Right renal pelvis (tissue), 4 donors: Measurements from ENCODE around the gene MYO9B. TPM values are rescaled to one million over a fixed set of nuclear protein-coding genes. Genes with fewer than 3 reads are reported as not detected.

Experiments used
- DNase-seq, 4 donors: peaks; one replicate each; pipeline ENCODE4 v3.0.0-alpha.2; 2013; ENCODE audit warnings: low read depth in 4 of 4, low spot score in 3 of 4, missing footprints in 1 of 4
- polyA plus RNA-seq, 4 donors: library from polyadenylated mRNA; unstranded; fragments of 120-200 nt; gene quantifications; one replicate each; pipeline ENCODE4 v1.2.1, GENCODE V29; 2013; ENCODE audit not compliant: insufficient read length in 4 of 4

The MYO9B gene
- polyA plus RNA-seq, 4 donors, result 40.6 to 51.6 (median 48.8) TPM

DNA sequence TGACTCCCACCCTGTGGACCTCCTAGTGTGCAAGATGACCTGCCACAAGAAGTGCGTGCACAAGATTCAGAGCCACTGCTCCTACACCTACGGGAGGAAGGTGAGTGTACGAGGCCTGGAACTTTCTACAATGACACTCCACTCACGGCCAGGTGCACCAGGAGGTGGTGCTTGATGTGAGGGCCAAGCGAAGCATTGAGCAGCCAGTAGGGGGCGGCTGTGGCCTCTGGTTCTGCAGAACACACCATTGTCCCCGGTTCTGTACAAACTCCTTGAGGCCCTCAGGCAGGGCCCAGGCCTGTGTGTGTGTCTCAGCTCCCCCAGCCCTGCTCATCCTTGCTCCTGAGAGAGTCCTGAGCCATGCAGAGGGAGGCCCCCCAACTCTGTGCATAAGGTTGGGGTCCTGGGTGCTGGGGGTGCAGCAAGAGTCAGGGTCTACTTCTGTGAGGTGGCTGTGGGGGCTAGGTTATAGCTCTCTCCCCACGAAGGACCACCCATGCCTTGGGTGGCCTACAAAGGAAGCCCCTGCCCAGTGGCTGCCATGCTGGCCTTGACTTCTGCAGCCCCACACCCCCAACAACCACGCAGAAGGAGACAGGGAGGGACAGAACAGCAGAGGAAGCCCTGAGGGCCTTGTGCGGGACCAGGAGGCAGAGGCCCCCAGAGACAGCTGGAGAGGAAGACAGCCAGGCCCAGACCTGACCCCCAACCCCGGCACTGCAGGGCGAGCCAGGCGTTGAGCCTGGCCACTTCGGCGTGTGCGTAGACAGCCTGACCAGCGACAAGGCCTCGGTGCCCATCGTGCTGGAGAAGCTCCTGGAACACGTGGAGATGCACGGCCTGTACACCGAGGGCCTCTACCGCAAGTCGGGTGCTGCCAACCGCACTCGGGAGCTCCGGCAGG is 129.9 kb downstream of the MYO9B start:
- no peak for DNase-seq

DNA sequence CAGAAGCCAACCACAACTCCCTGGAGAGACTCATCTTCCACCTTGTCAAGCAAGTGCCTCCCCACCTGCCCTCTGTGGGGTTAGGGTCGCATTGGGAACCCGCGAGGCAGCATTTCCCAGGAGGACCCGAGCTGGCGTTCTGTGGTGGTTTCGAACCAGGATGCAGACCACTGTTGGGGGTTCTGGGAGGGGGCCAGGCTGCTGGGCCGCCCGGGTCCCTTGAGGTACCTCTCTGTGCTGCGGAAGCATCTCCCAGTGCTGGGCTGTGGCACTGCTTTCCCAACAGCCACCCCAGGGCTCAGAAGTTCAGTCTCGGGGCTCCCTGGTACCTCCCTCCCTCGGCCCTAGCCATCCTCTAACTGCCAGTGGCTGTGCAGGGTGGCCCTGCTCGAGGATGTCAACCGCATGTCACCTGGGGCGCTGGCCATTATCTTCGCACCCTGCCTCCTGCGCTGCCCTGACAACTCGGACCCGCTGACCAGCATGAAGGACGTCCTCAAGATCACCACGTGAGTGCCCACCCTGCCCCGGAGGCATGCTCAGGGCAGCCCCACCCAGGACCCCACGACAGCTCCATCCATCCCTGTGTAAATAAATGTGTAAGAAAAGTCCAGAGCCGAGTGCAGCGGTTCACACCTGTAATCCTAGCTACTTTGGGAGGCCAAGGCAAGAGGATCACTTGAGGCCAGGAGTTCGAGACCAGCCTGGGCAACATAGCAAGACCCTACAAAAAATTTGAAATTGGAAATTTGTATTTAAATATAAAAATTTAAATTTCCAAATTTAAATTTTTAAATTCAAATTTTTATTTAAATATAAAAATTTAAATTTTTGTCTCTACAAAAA is 131.4 kb downstream of the MYO9B start:
- DNase-seq, result no peak

DNA sequence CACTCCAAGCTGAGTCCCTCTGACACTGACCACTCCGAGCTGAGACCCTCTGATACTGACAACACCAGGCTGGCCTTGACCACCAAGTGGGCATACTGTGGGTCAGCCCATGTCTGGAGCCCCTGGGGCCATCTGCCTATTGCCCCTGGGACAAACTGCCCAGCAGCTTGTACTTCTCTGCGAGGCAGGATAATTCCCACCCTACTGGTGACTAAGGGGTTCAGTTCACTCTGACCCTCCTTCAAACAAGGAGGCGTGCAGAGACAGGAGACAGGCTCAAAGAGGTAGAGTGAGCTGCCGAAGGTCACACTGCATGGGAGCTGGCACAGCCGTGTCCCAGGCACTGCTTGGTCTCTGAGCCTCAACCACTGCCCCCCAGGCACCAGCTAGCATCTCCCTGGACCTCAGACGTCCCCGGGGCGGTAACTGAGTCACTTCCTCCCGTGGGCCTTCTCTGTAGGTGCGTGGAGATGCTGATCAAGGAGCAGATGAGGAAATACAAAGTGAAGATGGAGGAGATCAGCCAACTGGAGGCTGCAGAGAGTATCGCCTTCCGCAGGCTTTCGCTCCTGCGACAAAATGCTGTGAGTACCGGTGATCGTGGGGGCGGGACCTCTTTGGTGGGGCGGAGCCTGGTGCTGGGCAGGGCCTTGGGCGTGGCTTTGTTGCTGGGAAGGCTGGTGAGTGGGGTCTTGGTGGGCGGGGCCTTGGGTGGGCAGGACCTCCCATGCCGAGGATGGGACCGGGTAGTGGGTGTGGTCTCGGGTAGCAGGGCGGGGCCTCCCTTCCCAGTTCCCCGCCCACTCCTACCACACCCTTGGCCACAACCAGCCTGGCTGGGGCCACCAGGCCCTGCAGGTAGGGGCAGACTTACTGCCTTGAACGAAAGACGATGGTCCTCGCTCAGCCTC is 133.8 kb downstream of the MYO9B start:
- DNase-seq, result no peak

DNA sequence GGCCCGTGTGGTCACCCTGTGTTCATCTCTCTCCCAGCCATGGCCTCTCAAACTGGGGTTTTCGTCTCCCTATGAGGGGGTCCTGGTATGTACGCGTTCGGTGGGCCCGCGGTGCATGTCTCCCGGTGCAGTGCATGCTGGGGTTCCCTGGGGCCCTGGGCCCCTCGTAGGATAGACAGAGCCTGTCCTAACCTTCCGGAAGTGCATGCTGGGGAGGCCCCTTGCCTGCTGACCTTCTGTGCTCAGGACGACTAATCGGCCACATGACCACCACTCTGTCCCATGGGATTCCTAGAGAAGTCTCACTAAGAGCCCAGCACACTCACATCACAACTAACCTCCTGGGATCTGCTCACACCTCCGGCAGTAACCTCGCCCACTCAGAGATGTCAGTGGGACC is 134.7 kb downstream of the MYO9B start:
- no peak for DNase-seq

DNA sequence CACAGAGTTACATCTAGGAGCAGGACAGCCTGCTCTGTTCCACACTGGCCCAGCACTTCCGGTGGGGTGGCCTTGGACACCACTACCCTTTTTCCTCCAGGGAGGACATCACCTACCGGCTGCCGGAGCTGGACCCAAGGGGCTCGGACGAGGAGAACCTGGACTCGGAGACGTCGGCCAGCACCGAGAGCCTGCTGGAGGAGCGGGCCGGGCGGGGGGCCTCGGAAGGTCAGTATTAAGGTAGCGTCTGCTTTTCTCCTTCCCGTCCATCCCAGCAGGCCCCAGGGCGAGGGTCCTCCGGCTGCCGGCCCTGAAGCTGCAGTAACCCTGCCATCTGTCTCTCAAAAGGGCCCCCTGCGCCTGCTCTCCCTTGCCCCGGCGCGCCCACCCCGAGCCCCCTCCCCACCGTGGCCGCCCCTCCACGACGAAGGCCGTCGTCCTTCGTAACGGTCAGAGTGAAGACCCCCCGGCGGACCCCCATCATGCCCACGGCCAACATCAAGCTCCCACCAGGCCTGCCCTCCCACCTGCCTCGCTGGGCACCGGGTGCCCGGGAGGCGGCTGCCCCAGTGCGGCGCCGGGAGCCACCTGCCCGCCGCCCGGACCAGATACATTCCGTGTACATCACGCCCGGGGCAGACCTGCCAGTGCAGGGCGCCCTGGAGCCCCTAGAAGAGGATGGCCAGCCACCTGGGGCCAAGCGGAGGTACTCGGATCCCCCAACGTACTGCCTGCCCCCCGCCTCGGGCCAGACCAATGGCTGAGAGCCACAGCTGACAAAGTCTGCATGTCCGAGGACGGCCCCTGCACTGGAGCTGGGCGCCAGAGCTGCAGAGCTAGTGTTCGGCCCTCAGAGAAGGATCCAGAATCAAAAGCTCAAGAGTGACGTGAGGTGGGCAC is 136.2 kb downstream of the MYO9B start:
- no peak for DNase-seq

DNA sequence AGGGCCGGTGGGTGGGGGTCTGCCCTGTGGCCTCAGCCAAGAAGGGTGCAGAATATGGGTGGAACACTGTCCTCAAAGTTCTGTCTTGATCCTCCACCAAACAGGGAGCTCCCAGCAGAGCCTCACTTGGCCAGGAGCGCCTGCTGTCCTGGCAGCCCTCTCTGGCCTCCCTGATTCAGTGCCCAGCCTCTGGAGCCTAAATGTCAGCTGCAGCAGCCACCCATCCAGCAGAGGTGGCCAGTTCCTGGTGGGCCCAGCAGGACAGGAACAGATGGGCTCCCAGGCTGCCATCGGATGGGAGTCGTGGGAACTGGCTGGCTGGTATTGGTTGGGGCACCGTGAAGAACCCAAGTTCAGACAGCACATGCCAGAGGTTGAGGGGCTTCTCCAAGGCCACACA is 137.8 kb downstream of the MYO9B start:
- DNase-seq, result no peak

DNA sequence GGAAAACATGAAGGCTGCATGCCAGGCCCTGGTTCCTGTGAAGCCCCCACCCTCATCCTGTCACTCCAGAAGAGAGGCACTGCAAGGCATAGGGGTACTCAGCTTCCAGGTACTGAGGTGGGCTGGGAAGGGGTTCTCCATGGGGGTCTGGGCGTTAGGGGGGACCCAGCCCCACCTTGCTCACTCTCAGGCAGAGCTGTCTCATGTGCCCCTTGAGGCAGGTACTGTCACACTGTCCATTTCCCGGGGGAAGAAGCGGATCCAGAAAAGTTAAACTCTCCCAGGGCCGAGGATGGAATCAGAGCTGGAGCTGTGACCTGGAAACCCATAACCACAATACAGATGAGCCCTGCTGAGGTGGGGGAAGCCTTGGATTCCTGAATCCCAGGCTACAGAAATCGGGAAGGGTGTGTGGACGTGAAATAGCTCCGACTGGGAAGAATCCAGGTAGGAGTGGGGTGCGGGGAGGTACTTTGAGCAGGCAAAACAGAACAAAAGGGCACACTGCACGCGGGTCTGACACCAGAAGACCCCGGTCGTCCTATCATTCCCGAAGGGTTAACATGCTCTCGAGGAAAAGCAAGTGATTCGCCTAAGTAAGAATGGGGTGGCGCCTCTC is 139.0 kb downstream of the MYO9B start:
- no peak for DNase-seq

DNA sequence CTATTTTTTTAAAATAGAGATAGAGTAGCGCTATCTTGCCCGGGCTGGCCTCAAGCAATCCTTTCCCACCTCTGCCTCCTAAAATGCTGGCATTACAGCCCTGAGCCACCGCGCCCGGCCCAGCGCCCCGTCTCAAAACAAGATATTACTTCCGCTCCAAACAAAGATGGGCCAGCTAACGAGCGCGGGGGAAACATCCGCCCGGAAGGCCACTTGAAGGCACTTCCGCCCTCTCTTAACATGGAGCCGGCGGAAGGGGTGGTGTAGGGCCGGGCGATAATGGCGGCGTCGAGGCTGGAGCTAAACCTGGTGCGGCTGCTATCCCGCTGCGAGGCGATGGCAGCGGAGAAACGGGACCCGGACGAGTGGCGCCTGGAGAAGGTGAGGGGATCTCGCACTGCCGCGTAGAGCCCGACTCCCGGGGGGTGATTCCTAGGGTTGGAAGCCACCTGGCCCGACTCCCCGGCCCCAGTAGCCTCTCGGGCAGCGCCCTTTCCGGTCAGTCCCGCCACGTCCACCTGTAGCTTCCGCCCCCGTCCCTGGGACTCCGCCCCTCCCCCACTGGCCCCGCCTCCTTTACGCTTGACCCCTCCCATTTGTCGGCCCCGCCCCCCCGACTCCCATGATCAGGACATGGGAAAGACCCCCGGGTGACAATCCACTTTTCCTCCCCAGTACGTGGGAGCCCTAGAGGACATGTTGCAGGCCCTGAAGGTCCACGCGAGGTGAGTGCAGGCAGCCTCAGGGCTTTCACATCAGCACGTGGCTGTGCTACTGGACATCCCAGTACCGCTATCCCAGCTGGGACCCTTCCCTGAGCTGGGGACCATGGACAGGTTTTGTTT is 139.8 kb downstream of the MYO9B start, which contains the start of gene USE1:
USE1 (plus strand) TSS at position 231 of the 845 bp plus-strand sequence; CDS start at position 280, 49 bp downstream.
- DNase-seq, result peak; percentile 86 to 91 (median 88)

DNA sequence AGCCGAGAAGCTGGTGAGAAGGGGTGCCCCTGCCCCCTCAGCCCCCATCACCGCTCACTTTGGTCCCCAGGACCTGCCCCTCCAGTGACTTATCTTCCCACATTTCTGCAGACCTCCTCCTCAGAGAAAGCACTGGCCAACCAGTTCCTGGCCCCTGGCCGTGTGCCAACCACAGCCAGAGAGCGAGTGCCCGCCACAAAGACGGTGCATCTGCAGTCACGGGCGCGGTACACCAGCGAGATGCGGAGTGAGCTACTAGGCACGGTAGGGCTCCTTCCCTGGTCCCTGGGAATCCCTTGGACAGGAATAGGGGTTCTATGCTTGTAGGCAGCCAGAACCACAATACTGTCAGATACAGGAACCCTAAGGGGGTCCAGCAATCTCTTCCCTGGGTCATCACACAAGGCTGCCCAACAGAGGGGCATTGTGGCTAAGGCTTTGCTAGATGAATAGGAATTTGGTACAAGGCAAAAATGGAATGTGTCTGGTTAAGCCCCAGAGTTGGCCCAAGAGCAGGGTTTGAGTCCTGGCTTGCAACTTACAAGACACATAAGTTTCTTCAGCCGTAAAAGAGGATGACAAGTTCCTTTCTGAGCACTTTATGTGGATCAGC is 140.6 kb downstream of the MYO9B start:
- DNase-seq, result no peak

DNA sequence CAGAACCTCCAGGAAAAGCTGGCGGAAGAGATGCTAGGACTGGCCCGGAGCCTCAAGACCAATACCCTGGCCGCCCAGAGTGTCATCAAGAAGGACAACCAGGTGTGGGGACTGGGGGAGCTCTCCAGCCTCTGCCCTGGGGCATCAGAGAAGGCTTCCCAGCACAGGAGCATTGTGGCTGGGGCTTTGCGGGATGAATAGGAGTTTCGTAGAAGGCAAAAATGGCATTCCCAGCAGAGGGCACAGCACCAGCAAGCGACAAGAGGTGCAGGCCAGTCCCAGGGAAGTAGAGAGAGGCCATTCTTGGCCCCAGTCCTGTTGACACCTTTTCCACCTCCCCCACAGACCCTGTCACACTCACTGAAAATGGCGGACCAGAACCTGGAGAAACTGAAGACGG is 143.7 kb downstream of the MYO9B start:
- DNase-seq, result no peak

DNA sequence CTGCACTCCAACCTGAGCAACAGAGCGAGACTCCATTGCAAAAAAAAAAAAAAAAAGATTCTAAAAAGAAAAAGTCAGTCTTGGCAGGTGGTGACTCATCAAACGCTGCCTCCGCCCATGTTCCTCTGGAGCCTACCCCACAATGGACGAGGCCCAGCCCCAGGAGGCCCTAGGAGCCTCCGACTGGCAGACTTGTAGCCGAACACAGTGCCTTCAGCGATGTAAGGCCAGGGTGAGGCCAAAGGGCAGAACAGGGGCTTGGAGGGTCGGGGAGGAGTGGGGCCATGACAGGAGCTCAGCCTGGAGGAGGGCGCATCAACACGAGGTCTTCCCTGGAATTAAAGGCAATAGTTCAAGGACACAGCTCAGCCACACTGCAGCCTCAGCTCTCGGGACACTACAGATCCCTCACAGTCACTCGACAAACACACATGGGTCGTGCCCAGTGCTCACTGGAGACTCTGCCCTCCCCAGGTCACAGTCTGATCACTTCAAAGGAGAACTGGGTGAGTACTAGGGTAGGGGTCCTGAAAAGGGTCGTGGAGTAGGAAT is 144.7 kb downstream of the MYO9B start:
- no peak for DNase-seq

DNA sequence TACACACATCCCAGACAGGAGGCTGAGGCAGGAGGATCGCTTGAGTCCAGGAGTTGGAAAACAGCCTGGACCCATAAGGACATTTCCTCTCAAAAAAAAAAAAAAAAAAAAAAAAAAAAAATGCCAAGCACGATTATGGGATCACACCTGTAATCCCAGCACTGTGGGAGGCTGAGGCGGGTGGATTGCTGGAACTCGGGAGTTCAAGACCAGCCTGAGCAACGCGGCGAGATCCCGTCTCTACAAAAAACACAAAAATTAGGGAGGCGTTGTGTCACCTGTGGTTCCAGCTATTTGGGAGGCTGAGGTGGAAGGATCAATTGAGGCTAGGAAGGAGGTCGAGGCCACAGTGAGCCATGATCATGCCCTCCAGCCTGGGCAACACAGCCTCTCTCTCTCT is 149.5 kb downstream of the MYO9B start:
- DNase-seq, result no peak

DNA sequence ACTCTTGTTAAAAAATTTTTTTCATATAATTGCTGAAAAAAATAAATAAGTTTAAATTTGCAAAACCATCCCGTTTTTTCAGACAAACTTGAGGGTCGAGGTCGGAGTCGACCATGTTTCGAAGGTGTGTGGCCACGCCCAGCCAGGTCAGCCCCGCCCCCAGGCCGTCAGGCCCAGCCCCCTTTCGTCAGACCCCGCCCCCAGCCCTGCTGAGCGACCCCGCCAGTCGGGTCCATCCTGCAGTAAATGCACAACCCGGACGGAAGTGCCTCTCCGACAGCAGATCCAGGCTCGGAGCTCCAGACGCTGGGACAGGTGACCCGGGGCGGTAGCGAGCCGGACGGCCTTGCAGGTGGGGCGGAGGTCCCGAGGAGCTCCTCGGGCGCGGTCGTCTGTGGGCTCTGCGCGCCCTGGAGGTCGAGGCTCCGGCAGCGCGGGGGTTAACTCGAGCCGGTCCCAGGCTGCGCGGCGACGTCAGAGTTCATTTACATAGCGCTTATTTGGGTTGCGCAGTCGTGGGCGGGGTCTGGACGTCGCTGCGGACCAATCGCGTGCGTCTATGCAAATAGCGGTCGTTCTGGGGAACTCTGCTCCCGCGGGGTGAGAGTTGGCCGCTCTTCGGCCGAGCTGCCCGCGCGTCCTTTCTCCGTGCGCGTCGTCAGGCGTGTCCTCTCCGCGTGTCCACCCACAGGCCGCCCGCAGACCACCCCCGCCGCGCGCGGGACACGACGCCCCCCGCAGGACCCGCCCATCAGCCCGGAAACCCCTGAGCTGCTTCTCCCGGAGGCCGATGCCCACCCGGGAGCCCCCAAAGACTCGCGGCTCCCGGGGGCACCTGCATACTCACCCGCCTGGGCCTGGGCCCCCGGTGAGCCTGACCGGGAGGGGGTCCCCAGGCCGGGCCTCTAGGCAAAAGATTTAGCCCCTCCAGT is 150.7 kb downstream of the MYO9B start, which contains the start of gene OCEL1:
OCEL1 (plus strand) TSS at position 225 of the 932 bp plus-strand sequence; CDS start at position 247, 22 bp downstream.
- peak; percentile 95 to 96 (median 96) for DNase-seq

DNA sequence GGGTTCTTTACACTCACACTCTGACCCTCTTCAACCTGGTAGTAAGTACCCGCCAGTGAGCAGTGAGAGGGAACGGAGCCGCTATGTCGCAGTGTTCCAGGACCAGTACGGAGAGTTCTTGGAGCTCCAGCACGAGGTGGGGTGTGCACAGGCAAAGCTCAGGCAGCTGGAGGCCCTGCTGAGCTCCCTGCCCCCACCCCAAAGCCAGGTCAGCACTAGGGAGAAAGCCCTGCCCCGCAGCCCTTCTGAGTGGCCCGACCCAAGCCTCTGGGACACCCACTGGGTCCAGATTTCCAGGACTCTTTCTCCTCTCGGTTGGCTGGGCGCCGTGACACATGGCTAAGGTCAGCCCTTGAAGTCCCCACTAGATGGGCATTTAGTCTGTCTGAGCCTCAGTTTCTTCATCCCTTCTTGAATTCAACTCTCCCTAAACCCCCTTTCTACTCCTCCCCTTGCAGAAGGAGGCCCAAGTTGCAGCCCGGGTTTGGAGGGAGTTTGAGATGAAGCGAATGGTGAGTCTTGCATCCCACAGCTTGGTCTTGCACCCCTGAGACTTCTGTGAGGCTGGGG is 152.3 kb downstream of the MYO9B start:
- no peak for DNase-seq

DNA sequence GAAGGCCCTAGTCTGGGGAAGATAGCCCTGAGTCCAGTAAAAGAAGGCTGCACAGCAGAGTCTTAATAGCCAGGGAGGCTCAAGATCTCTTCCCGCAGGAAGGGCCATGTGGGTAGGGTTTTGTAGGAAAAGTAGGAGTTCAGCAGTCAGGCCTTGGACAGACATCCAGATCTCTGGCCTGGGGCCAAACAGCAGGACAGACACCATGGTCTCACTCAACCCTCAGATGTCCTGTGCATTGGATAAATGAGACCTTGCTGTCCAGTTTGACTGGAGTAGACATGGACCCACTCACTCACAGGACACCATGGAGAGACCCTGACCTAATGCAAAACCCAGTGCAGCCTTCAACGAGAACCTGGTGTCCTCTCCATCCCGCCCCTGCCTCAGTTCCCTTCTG is 154.3 kb downstream of the MYO9B start:
- DNase-seq, result no peak

DNA sequence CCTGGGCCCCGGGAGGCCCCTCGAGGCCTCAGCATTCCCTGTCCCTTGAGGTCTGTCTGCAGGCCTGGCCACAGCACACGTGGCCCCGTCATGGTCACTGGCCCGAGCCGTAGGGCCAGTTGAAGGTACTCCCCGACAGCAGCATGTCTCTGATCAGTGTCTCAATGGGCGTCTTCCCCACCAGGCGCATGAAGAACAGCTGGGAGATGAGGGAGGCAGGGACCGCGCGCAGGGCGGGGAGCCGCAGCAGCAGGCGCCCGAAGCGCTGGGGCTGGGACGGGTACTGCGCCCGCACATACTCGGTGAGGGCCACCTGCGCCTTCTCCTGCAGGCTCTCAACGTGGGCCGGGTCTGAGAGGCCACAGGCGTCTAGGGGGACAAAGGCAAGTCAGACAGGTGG is 156.7 kb downstream of the MYO9B start:
- DNase-seq, result no peak
